Ovary (tissue), 9 donors: ENCODE results near the gene MROH2A. TPM values are rescaled to one million over a fixed set of nuclear protein-coding genes. Genes with fewer than 3 reads are reported as not detected.
A peak's percentile ranks its signal among the peaks of the same experiment; 100 is the strongest.
"Not testable (repeated sequence)": the region's sequence is repeated elsewhere in the genome, so short reads cannot be mapped to it uniquely, and the experiment has no call there.

Experiments used
- DNase-seq, 5 donors: peaks; one replicate each; pipeline ENCODE4 v3.0.0-alpha.2; 2019 to 2020
- H3K27ac ChIP-seq, 2 donors: fragments of 200-600 bp; one replicate each; pipeline versions ENCODE4 v1.5.1 to v1.8.0; 2019 to 2022
- H3K27me3 ChIP-seq: fragments of 200-600 bp; one replicate; pipeline ENCODE4 v1.8.0; 2022
- H3K36me3 ChIP-seq: fragments of 200-600 bp; sonication (generic); one replicate; pipeline ENCODE4 v1.5.1; 2019
- H3K4me1 ChIP-seq: one replicate; pipeline ENCODE4 v1.8.1; 2013; ENCODE audit warnings: mild to moderate bottlenecking, moderate library complexity; ENCODE audit not compliant: insufficient read depth
- H3K4me3 ChIP-seq: fragments of 200-600 bp; sonication (generic); one replicate; pipeline ENCODE4 v1.5.1; 2017
- H3K9me3 ChIP-seq, 2 donors: fragments of 200-600 bp in 1 of 2; sonication (generic) in 1 of 2; one replicate each; pipeline versions ENCODE4 v1.5.1 to v1.8.1; 2013 to 2019; ENCODE audit warnings: mild to moderate bottlenecking in 1 of 2, moderate library complexity in 1 of 2
- CTCF ChIP-seq, 3 donors: fragments of 450-650 bp in 2 of 3; fragments of 200-600 bp in 1 of 3; IDR thresholded peaks; one replicate each; pipeline versions ENCODE4 v1.5.1 to v1.8.0; 2016 to 2022; ENCODE audit warnings: antibody characterized with exemption in 3 of 3, mild to moderate bottlenecking in 1 of 3
- EP300 ChIP-seq: sonication (generic); formaldehyde crosslinking; IDR thresholded peaks from one replicate; pipeline ENCODE4 v1.6.1; 2017; ENCODE audit warnings: antibody characterized with exemption
- POLR2A ChIP-seq: fragments of 450-650 bp; IDR thresholded peaks from one replicate; pipeline ENCODE4 v1.6.1; 2017; ENCODE audit warnings: antibody characterized with exemption, mild to moderate bottlenecking, moderate library complexity
- WGBS, 3 donors: extraction: QIAGEN DNeasy Blood & Tissue Kit in 1 of 3; methylation state at CpG; one replicate each; pipeline versions ENCODE4 v1.1.5 to v1.1.7; 2013 to 2017; 5-methylcytosine and 5-hydroxymethylcytosine counted together
- intact Hi-C, 4 donors: fragments of 100-400 bp; cut with DNase I; formaldehyde crosslinking; loops; one replicate each; pipeline versions ENCODE4 v1.11.0 to v1.15.1; 2022 to 2023
- polyA plus RNA-seq, 2 donors: library from polyadenylated mRNA; stranded (reverse); fragments of 200-250 nt in 1 of 2; fragments of 350-450 nt in 1 of 2; fragmentation: Illumina TruSeq in 1 of 2; extraction: RNeasy Lipid Tissue Mini Kit (QIAGEN cat#74804) in 1 of 2; gene quantifications; one replicate each; pipeline ENCODE4 v1.2.3, GENCODE V29; 2013 to 2014
- total RNA-seq, 7 donors: library from RNA; depleted of rRNA in 2 of 7; stranded (reverse); fragments of >200 nt in 2 of 7; fragmentation: NEBNext Ultra II Directional in 3 of 7; extraction: Animal tissue kit (Norgen Biotek cat#: 25700) in 3 of 7; gene quantifications; one replicate each; pipeline versions ENCODE4 v1.1.0 to v1.2.4, GENCODE V29; 2016 to 2023
- donor health status: DM: no; HTN: no; CAD: no; lungs with moderate emphysema.
- donor health status: DM: no; HTN: no; CAD: no.
- donor health status: Bipolar disorder and iron deficiency.
- donor health status: DM: yes; HTN: yes; CAD: no.
- donor health status: DM: no; HTN: no; CAD: no.
- donor health status: DM: yes; HTN: yes; CAD: no.

Gene MROH2A
- total and polyA plus RNA-seq, 9 donors = not detected

GRCh38 chr2:233867993-233868532 lies 89.9 kb downstream of the MROH2A start, which contains the start of gene MSL3B:
TSS of gene MSL3B (minus strand) at chr2:233868386.
- TF ChIP-seq EP300 = no peak
- TF ChIP-seq POLR2A = no peak
- no peak for TF ChIP-seq CTCF (IDR thresholded peaks at IDR 0.05)
- Histone ChIP-seq H3K4me1 (no peaks in the 10 kb centered on the region), H3K36me3 (no peaks in the 10 kb centered on the region), H3K27ac (no peak within 1 kb of the TSS), H3K9me3 (no peaks in the 10 kb centered on the region), H3K27me3 (no peaks in the 10 kb centered on the region), H3K4me3 (peak within 1 kb of the TSS; percentile 15)
- WGBS, 3 donors = 9 to 10% (median 9%) methylated on average over 50 of the region's 50 CpGs
- intact Hi-C loops = no loop called here
- peak in 2 of 5 donors; percentile 28 to 48 for DNase-seq

- Histone ChIP-seq H3K36me3 (no peaks in the 10 kb centered on the region), H3K4me1 (no peaks in the 10 kb centered on the region), H3K9me3 (no peaks in the 10 kb centered on the region), H3K27ac (no peak overlapping the region), H3K4me3 (no peak overlapping the region), H3K27me3 (no peaks in the 10 kb centered on the region)
- intact Hi-C loops = no loop called here
- TF ChIP-seq EP300 = no peak
- no peak for TF ChIP-seq POLR2A
- TF ChIP-seq CTCF (IDR thresholded peaks at IDR 0.05) = no peak
- WGBS, 3 donors = 60 to 66% (median 63%) methylated on average over 4 of the region's 4 CpGs
- no peak for DNase-seq
These were observed 93.3 kb downstream of the MROH2A start for GRCh38 chr2:233871432-233871831.

GRCh38 chr2:233872125-233872524 lies 94.0 kb downstream of the MROH2A start:
- H3K4me3 ChIP-seq, H3K27ac ChIP-seq, DNase-seq, H3K4me1 ChIP-seq, intact Hi-C loops, H3K36me3 ChIP-seq, H3K27me3 ChIP-seq, H3K9me3 ChIP-seq: not testable (repeated sequence)
- WGBS, 3 donors = 51 to 56% (median 55%) methylated on average over 2 of the region's 2 CpGs

GRCh38 chr2:233882353-233882752 lies 104.2 kb downstream of the MROH2A start:
- H3K27ac ChIP-seq = no peak overlapping the region
- no peak for DNase-seq
- no peak for TF ChIP-seq POLR2A
- no peak for TF ChIP-seq CTCF (IDR thresholded peaks at IDR 0.05)
- no peaks in the 10 kb centered on the region for H3K36me3 ChIP-seq
- H3K9me3 ChIP-seq = no peaks in the 10 kb centered on the region
- intact Hi-C loops = no loop called here
- H3K4me3 ChIP-seq = no peak overlapping the region
- H3K4me1 ChIP-seq = no peaks in the 10 kb centered on the region
- H3K27me3 ChIP-seq = no peaks in the 10 kb centered on the region

Other genes starting within 250 kb of the MROH2A start
- 10 to 100 TPM; 24.4 to 44.6 (median 36.2) TPM for gene USP40, start 211.5 kb upstream of the MROH2A start, total RNA-seq
- gene USP40, start 211.5 kb upstream of the MROH2A start, polyA plus RNA-seq = 10 to 100 TPM; 18.0 to 29.4 TPM
- gene UGT1A8, start 160.7 kb upstream of the MROH2A start, total RNA-seq = not detected
- not detected for gene UGT1A8, start 160.7 kb upstream of the MROH2A start, polyA plus RNA-seq
- not detected for gene UGT1A10, start 141.9 kb upstream of the MROH2A start, total RNA-seq
- not detected for gene UGT1A10, start 141.9 kb upstream of the MROH2A start, polyA plus RNA-seq
- under 1 TPM in 1 of 7 donors, not detected in 6; 0.36 TPM for gene UGT1A9, start 106.4 kb upstream of the MROH2A start, total RNA-seq
- not detected for gene UGT1A9, start 106.4 kb upstream of the MROH2A start, polyA plus RNA-seq
- not detected for gene UGT1A7, start 96.4 kb upstream of the MROH2A start, total RNA-seq
- gene UGT1A7, start 96.4 kb upstream of the MROH2A start, polyA plus RNA-seq = not detected
- not detected for gene UGT1A6, start 85.4 kb upstream of the MROH2A start, total RNA-seq
- not detected for gene UGT1A6, start 85.4 kb upstream of the MROH2A start, polyA plus RNA-seq
- gene UGT1A5, start 65.4 kb upstream of the MROH2A start, total RNA-seq = not detected
- not detected for gene UGT1A5, start 65.4 kb upstream of the MROH2A start, polyA plus RNA-seq
- gene UGT1A4, start 59.6 kb upstream of the MROH2A start, total RNA-seq = under 1 TPM in 2 of 7 donors, not detected in 5; 0.11 to 0.36 TPM
- gene UGT1A4, start 59.6 kb upstream of the MROH2A start, polyA plus RNA-seq = not detected
- not detected for gene UGT1A3, start 49.3 kb upstream of the MROH2A start, total RNA-seq
- not detected for gene UGT1A3, start 49.3 kb upstream of the MROH2A start, polyA plus RNA-seq
- under 1 TPM in 2 of 7 donors, not detected in 5; 0.13 to 0.15 TPM for gene UGT1A1, start 18.1 kb upstream of the MROH2A start, total RNA-seq
- gene UGT1A1, start 18.1 kb upstream of the MROH2A start, polyA plus RNA-seq = not detected
- 1 to 10 TPM in 1 of 7 donors, under 1 TPM in 2, not detected in 4; 0.07 to 1.3 (median 0.94) TPM for gene HJURP, start 76.2 kb downstream of the MROH2A start, total RNA-seq
- gene HJURP, start 76.2 kb downstream of the MROH2A start, polyA plus RNA-seq = 1 to 10 TPM in 1 of 2 donors, under 1 TPM in 1; 0.48 to 1.5 TPM
- under 1 TPM in 1 of 7 donors, not detected in 6; 0.92 TPM for gene TRPM8, start 139.0 kb downstream of the MROH2A start, total RNA-seq
- not detected for gene TRPM8, start 139.0 kb downstream of the MROH2A start, polyA plus RNA-seq